ENCODE measurements around the gene RNF141.

RNF141 gene

DNA sequence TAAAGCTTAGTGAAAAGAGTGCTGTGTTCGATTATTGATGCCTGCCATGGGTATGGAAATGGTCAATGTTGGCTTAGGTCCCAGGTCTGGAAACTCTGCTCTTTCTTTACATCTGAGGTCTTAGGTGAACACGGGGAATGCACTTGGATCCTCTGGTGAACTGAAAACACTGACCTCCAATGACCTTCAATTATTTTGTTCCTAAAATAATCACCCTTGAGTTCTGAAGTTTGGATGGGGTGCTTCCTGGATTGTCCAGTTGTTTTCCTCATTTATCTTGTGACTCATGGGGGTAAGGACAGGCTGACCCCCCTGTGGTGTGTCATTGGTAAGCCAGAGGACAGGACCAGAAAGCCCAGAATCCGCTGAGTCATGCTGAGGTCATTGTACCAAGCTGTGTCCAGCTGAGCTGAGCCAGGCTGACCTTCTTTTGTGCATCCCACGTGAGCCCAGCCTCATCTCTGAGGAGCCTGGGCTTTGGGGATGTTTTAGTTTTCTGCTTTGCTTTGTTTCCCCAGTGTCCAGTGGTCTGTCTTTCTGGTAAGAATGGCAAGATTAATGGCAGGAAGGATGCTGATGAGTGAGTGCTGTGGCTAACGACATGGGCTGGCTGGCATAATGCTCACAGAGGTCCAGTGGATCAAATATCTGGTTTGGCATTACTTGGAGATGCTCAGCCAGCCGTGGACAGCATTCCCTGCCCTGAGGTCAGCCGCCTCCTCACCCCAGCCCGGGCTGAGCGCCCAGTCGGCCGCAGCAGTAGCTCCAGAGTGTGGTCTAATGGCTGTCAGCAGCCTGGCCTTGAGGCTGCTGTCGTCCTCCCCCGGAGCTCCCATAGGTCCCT is 50.4 kb downstream of the RNF141 start:
- CTCF ChIA-PET: no interaction called here
- Histone ChIP-seq H3K4me3 (ENCODE audit: low read depth, low read length) (no peak overlapping the region), H3K4me1 (ENCODE audit: control insufficient read depth, insufficient read depth, low read length) (no peaks in the 10 kb centered on the region), H3K27ac (ENCODE audit: extremely low read depth, low read depth, low read length) (no peak overlapping the region), H3K9me3 (ENCODE audit: control insufficient read depth, insufficient read depth, low read depth, low read length) (no peaks in the 10 kb centered on the region), H3K36me3 (ENCODE audit: control insufficient read depth in 2 of 2, insufficient read depth in 1 of 2, low read length in 2 of 2) (peaks cover 0 to 3% of the 10 kb centered on the region in 2 experiments; a peak in 1 of 3 replicates)
- POLR2A ChIA-PET: no interaction called here
- TF ChIP-seq ZNF140 (tag by site-specific recombination; IDR thresholded peaks at IDR 0.05): no peak
- no peak for TF ChIP-seq ZNF621 (tag by site-specific recombination; IDR thresholded peaks at IDR 0.05)
- TF ChIP-seq, protein P1, sequence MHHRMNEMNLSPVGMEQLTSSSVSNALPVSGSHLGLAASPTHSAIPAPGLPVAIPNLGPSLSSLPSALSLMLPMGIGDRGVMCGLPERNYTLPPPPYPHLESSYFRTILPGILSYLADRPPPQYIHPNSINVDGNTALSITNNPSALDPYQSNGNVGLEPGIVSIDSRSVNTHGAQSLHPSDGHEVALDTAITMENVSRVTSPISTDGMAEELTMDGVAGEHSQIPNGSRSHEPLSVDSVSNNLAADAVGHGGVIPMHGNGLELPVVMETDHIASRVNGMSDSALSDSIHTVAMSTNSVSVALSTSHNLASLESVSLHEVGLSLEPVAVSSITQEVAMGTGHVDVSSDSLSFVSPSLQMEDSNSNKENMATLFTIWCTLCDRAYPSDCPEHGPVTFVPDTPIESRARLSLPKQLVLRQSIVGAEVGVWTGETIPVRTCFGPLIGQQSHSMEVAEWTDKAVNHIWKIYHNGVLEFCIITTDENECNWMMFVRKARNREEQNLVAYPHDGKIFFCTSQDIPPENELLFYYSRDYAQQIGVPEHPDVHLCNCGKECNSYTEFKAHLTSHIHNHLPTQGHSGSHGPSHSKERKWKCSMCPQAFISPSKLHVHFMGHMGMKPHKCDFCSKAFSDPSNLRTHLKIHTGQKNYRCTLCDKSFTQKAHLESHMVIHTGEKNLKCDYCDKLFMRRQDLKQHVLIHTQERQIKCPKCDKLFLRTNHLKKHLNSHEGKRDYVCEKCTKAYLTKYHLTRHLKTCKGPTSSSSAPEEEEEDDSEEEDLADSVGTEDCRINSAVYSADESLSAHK (tag by site-specific recombination; IDR thresholded peaks at IDR 0.05): no peak
- TF ChIP-seq ZNF311 (tag by site-specific recombination; IDR thresholded peaks at IDR 0.05; ENCODE audit: borderline replicate concordance): no peak
- TF ChIP-seq ZNF292 (tag by site-specific recombination; IDR thresholded peaks at IDR 0.05; ENCODE audit: borderline replicate concordance, low read depth): no peak
- TF ChIP-seq ZNF350 (tag by site-specific recombination; IDR thresholded peaks at IDR 0.05): no peak
- TF ChIP-seq ZNF548 (tag by site-specific recombination; IDR thresholded peaks at IDR 0.05): no peak
- TF ChIP-seq, protein P2, sequence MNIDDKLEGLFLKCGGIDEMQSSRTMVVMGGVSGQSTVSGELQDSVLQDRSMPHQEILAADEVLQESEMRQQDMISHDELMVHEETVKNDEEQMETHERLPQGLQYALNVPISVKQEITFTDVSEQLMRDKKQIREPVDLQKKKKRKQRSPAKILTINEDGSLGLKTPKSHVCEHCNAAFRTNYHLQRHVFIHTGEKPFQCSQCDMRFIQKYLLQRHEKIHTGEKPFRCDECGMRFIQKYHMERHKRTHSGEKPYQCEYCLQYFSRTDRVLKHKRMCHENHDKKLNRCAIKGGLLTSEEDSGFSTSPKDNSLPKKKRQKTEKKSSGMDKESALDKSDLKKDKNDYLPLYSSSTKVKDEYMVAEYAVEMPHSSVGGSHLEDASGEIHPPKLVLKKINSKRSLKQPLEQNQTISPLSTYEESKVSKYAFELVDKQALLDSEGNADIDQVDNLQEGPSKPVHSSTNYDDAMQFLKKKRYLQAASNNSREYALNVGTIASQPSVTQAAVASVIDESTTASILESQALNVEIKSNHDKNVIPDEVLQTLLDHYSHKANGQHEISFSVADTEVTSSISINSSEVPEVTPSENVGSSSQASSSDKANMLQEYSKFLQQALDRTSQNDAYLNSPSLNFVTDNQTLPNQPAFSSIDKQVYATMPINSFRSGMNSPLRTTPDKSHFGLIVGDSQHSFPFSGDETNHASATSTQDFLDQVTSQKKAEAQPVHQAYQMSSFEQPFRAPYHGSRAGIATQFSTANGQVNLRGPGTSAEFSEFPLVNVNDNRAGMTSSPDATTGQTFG (tag by site-specific recombination; IDR thresholded peaks at IDR 0.05; ENCODE audit: borderline replicate concordance): no peak
- TF ChIP-seq ZSCAN16 (tag by site-specific recombination; IDR thresholded peaks at IDR 0.05): no peak
- no peak for TF ChIP-seq ZNF654 (tag by site-specific recombination; IDR thresholded peaks at IDR 0.05; ENCODE audit: low read depth)
- TF ChIP-seq IKZF3 (tag by site-specific recombination; IDR thresholded peaks at IDR 0.05): no peak
- no peak for TF ChIP-seq ZNF280C (tag by site-specific recombination; IDR thresholded peaks at IDR 0.05)
- no peak for TF ChIP-seq SP7 (tag by site-specific recombination; IDR thresholded peaks at IDR 0.05)
- no peak for TF ChIP-seq ZFHX2 (tag by site-specific recombination; conservative IDR thresholded peaks at IDR 0.05)
- no peak for TF ChIP-seq KLF16 (tag by site-specific recombination; IDR thresholded peaks at IDR 0.05)
- TF ChIP-seq ZNF239 (tag by site-specific recombination; IDR thresholded peaks at IDR 0.05): no peak
- TF ChIP-seq ZNF2 (tag by site-specific recombination; IDR thresholded peaks at IDR 0.05): no peak
- TF ChIP-seq ZNF324 (tag by site-specific recombination; IDR thresholded peaks at IDR 0.05): no peak
- TF ChIP-seq KLF8 (tag by site-specific recombination; IDR thresholded peaks at IDR 0.05): no peak
